HG03469 (cell line): Measurements from ENCODE around the gene RABGGTA.

ENCODE experiments used
- ATAC-seq: cut with Tn5 transposase; IDR thresholded peaks from one replicate; pipeline ENCODE4 v1.9.1; 2021; ENCODE audit warnings: mild to moderate bottlenecking, moderate library complexity, moderate number of reproducible peaks; ENCODE audit not compliant: unreplicated experiment

The RABGGTA gene

DNA sequence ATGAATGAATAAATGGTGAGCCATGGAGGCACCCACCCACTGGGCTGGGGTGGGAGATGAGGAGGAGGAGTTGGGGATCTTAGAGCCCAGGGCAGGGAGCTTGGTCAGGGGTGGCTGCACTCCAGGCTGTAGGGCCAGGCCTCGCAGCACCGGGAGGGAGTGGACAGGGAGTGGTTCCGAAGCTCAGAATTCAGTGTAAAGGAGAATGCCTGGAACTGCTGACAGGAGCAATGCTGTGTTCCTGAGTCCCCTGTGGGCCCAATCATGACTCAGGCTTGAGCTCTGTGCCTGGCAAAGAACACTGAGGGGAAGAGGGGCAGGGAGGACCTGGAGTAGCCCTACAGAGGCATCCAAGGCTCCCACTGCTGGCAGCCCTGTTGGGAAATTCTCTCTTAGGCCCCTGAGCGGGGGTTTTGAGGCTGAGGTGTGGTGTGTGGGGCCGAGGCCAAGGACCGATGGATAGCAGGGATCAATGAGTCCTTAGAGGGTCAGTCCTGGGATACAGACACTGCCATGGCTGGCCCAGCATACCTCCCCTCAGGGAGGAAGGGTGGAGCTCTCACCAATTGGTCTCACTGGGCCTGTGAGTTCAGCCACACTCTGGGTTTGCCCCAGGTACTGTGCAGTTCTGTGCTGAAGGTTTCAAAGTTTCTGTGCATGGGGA is 9.5 kb upstream of the RABGGTA start:
- no peak for ATAC-seq

DNA sequence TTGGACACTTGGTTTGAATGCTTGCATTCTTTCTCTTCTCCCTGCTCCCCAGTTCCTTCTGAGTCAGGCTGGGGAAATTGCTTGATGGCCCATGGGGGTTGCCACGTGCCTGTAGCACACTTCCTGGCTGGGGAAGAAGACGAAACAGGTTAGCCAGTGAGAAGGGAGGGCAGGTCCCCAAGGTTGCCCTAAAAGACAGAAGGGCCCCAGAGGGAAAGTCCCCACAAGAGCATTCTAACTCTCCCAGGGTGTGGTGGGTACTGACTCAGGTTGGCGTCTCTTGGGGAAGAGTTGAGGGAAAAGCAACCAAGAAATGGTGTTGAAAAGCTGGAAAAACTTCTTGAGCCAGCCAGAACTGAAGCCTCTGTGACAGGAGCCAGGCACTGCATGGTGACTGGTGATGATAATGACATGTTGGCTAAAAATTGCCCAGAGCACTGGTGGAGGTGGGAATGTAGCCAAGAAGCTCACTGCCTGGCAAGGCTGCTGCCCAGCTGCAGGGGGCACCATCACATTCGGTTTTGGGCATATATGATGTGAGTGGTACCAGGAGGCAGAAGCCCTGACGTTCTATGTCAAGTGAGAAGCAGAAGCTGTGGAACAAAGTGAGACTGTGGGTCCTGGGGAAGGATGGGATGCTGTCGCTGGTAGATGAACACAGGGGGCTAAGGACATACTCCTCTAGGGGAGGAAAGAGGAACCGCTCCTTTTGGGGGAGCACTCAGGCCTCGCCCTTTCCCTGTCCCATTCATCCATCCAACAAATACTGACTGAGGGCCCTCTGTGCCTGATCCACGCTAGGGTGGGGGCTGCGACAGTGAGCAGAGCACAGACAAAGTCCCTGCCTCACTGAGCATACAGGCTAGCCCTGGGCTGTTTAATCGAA is 8.1 kb upstream of the RABGGTA start:
- ATAC-seq = peak; percentile 44

DNA sequence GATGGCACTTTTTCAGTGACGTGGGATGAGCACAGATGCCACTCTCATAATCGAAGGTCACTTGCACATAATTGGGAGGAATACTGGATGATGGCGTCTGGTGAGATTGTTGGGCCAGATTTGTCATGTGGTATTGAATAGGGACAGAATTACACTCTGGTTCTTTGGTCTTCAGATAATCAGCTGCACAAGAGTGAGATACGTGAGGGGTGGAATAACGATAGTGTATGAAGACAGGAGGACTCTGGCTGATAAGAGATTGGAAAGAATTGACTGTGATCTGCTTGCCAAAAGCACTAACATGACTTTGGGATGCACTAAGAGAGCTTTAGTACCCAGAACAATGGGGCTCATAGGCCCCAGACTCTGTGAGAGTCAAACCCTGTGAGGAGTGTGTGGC is 7.0 kb upstream of the RABGGTA start:
- ATAC-seq = no peak

DNA sequence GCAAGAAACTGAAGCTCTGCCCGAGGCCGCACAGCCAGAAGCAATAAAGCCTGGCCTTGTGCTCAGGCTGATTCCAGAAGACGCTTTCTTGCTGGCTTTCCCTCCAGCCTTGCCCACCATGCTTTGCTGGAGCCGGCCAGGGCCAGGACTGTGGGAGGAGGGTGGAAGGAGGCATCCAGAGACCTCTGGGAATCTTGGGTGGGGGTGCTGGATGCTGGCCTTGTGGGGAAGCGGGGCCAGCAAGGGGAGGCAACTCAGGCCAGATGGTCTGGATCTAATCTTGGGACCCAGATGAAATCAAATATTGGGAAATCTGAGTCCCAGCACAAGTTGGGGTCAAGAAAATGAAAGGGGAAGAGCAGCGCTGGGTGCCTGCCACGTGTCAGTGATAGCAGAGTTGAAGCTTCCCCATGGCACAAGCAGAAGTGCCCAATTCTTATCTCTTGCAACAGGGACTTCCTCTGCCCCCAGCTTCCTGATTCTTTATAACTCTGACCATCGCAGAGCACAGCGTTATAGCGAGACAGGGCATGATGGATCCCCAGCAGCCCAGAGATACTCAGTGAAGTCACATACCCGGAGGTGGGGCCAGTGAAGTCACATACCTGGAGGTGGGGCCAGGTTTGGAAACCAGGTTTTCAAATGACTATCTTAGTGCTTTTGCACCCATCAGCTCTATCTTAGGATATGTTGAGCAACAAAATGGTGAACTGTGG is 6.4 kb upstream of the RABGGTA start:
- ATAC-seq = no peak

DNA sequence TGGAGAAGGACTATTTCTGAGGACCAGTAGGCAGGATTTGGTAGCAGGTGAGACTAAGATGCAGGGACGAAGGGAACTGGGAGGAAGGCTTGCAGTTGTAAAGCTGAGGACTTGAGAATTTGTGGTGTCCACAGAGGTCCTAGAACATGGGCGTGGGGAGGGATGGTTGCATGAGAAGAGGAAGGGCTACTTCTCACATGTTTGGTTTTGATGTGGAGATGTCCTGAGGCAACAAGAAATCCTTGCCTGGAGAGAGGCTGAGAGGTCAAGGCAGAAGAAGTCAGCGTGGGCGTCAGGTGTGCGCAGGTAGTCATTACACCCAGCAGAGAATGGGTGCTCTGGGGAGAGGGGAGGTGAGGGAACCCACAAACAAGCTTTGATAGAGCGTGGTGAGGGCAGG is 5.7 kb upstream of the RABGGTA start:
- ATAC-seq = no peak

DNA sequence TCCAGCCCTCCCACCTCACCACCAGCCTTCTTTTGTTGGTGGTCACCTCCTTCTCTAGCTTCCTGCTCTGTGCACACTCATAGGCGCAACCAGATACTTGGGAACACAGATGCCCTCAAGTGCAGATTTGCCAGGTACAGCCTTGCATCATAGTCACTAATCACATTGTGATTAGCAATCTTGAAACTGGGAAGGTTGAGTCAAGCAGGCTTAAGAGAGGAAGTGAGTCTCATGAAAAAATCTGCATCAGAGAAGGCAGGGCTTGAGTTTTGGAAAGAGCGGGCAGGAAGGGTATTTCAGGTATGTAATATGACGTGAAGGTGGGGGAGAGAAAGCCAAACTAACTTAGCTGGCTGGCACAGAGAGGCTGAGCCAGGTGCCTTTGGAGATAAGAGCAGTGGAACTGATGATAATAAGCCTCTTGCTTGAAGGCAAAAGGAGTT is 2.7 kb upstream of the RABGGTA start:
- ATAC-seq = peak; percentile 37

DNA sequence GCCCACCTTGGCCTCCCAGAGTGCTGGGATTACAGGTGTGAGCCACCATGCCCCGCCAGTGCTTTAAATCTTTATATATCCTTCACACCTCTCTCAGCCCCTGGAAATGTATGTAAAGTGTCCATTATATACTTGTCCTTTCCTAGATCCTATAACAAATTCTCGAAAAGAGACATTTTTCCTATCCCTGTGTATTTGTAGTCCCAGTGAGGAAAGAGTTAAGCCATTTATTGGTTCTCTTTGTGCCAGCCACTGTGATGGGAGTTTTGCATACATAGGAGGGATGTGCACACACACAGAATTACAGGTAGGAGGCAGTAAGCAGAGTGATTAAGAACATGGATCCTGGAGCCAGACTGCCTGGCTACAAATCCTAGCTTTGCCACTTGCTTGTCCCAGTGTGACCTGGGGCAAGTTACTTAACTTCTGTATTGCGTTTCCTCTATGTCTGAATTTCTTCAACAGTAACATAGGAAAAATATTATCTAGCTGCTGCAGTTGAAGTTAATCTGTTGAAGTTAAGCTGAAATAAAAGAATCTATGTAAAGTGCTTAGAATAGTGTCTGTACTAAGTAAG is 2.1 kb upstream of the RABGGTA start:
- no peak for ATAC-seq

DNA sequence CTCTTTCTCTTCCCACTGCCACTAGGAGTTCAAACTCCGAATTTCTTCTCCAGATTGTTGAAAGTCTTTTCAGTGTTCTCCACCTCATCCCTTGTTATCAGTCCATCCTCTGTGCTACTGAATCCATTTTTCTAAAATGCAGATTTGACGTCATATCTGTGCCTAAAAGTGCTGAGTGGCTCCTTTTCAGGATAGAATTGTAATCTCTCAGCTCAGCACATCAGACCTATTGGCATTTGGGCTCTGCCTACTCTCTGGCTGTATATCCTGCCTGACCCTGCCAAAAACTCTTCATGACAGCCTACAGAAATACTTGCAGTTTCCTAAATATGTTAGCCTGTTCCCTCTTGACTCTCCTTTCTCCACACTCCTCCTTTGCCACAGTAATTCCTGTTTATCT is 1.1 kb upstream of the RABGGTA start:
- ATAC-seq = no peak

DNA sequence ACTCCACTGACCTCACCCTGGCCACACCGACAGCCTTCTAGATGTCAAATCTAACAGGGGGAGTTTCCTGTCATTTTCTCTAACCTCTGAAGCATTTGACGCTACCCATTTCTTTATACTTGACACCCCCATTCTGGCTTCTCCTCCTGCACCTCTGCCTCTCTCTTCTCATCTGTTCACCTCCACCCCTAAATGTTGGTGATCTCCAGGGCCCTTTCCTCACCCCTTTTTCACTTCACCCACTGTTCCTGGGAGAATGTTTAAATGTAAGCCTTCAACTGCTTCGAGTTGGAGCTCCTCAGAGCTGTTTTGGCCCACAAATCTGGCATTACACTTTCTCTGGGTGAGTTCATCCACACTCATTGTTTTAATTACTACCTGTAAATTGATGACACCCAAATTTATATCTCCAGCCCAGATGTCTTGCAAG is 452 bp upstream of the RABGGTA start:
- no peak for ATAC-seq

DNA sequence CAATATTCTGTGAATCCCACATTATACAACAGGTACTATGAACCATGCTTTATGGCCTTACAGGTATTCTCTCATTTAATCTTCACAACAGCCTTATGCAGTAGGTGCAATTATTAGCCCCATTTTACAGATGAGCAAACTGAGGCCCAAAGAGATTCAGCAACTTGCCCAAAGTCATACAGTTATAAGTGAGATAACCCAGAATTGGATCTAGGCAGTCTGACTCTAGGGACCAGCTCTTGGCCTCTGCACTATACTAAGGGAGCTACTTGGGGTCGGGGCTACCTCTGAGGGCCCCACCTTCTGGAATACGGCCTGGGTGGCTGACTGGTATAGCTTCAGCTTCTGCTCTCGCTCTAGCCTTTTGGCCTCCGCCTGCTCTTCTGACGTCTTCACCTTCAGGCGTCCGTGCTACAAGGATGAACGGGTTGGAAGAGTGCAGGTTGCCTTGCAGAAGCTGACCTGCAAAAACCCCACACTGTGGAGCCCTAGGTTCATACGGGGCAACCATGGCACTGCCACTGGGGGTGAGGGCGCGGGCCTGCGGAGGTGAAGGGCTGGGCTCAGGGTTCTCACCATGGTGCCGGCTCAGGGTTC is 762 bp downstream of the RABGGTA start:
- no peak for ATAC-seq

DNA sequence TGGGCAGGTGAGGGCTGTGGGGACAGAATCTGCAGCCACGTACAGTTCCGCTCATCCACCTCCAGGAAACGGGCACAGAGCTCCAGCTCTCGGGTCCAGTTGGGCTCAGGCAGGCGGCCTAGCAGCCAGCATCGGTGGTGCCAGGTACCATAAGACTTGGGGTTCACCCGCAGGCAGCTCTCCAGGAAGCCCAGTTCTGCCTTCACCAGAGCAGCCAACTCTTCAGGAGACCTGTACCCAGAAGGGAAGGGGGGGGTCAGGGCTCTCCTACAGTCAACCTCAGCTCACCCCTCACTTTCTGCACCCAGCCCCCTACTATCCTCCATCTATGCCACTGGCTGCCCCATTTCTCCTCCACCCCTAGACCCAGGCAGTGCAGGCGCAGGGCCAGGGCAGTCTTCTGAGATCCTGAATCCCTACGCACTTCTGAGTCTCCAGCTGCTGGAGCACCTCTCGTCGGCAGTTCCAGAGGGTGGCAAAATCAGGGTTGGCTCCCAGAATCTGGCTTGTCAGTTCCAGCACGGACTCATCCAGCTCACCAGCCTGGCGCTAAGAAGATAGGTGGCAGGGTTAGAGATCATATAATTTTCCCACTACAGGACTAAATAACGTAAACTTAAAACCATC is 1.4 kb downstream of the RABGGTA start:
- no peak for ATAC-seq

DNA sequence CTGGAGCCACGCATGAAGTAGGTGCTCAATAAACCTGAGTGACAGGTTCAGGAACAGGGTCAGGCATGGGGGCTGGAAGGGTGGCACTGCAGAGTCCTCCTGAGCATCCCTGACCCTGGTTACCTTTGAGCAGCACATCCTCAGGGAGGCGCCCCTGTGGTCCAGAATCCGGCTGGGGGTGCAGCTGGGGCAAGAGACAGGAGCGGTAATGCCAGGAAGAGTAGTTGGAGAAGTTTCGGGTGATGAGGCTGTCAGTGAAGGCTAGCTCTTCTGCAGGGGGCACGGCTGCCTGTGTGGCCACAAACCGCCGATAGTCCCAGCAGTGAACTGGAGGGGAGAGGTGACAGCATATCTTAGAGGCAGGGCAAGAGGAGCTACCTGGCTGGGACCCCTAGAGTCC is 2.0 kb downstream of the RABGGTA start:
- no peak for ATAC-seq

DNA sequence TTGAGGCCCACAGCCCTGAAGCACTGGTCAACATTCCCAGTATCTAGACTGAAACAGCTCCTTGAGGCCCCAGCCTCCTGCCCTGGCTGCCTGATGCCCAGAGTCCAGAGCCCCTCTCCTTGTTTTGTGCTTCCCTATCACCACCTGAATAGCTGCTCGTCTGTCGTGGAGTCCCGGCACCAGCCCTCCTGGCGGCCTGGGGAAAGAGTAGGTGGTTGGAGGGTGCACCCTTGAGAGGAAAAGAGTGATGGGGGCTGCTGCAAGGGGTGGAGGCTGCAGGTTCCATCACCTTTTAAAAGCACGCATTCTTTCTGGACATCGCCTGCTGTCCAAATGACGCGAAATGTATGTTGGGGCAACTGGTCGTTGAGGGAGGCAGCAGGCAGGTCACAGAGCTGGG is 3.2 kb downstream of the RABGGTA start:
- ATAC-seq = no peak

DNA sequence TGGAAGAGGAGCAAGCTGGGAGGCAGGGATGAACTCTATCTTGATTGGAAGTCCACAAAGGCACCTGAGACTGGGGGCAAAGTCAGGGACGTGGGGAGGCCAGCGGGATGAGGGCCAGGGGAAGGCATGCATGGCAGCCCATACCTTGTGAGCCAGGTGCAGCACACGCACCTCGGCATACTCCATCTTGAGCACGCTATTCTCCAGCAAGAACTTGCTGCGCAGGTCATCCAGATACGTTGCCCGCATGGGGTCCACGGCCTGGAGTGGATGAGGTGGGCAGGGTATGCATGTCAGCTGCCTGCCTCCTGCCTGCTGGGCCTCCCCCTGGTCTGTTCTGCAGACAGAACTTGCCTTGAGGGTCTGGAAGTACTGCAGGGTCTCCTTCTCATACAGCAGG is 3.9 kb downstream of the RABGGTA start:
- no peak for ATAC-seq

DNA sequence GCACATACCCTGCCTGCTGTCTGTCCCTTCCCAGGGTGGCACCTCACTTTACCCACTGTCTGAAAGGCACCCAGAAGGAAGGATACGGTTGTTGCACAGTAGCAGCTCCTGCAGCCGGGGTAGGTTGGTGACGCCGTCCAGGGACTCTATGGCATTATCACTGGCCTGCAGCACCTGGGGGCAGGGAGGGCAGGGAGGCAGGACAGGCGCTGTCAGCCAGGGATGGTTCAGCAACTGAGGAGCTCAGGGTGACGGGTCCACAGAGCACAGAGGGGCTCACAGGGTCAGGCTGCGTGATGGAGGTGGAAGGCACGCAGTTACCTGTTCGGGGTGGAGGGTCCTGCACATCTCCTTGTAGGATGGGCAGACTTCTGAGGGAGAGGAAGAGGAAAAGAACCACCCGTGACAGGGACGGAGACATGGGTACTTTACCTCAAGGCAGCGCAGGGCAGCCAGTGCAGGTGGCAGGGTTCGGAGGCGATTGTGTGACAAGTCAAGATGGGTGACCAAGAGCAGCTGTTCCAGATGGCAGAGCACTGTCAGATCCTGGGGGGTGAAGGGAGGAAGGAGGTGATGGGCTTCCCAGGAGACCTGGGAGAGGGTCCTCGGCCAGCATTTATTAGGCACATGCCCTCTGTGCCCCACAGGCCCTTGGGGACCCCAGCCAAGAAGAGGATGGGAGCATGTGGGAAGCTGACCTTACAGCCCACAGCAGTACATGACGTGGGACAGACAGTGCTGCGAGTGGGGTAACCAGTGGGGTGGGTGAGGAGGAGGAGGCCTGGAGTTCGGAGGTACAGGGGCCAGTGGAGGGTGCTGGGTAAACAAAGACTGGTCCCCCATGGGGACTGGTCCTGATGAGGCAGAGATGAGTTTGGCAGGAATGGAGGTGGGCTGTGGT is 4.8 kb downstream of the RABGGTA start:
- no peak for ATAC-seq

DNA sequence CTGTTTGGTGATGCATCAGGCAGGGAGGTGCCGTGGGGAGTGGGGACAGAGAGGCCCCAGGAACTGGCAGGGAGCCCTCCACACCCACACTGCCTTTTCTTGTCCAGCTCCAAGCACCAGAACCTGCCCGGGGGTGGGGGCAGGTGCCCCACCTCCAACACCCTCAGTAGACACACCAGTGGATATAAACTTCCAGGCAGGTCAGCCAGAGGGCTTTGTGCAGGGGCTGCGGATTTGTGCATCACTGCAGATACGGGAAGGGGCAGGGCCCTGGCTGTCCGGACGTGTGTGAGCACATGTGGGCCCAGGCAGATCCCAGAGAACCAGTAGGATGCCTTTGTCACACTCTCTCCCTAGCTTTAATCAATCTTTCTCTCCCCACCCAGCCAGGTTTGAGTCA is 7.1 kb downstream of the RABGGTA start:
- ATAC-seq = no peak

DNA sequence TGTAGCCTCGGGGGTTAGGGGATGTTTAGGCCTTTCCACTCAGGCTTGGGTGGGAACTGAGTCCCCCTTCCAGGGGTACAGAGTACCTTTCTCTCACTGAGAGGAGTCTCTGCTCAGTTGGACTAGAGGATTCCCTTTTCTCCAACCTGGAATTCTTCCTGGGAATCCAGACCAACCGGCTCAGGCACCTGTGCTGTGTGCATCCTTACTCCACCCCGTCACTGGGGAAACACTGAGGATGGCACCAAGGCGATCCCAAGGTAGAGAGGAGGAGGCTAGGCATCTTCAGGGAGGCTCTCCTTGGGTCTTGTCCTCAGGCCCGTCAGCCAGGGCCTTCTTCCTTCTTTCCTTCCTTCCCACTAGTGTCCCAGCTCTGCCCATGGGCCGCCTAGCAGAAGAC is 7.5 kb downstream of the RABGGTA start:
- ATAC-seq = no peak

DNA sequence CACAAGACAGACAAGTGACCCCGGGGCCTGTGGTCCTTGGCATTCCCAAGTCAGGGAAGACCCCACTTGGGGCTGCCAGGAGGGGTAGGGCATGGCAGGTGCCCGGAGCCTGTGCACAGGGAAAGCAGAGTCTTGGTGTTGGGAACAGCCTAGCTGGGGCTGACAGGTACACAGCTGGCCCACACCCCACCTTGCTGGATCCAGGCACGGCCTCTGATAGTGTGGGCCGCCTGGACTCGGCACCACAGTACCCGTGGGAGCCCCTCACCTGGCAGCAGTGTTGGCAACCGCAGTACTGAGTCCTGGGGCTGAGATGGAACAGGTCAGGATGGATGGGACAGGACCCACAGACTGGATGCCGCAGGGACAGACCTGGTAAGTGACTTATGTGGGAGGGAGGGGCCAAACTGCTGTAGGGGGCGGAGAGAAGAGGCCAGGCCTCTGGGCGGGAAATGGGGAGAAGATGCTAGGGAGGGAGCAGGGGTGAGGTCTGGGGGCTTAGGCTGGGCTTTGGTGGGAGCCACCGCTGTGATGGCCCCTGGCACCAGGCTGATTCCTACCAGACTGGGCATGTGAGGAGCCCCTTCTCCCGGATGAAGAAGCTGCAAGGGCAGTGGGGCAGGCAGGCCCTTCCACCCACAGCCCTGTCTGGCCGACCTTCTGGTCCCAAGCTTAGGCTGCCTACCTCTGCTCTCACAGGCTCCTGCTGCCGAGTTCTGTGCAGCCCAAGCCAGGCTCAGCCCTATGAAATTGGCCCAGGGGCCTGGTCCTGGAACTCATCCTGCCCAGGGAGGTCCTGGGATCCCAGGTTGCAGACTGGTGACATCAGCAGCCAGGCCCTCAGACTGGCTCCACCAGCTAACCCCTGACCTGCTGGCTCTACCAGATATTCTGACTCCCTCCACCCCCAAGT is 8.3 kb downstream of the RABGGTA start, which contains the start of gene TGM1:
TGM1 (minus strand) TSS at position 357 of the 913 bp plus-strand sequence. CDS start 825 bp downstream, outside the sequence.
- no peak for ATAC-seq
